Stimulated activated naive CD8-positive, alpha-beta T cell treated with anti-CD3 and anti-CD28 coated beads, Interleukin-15, Interleukin-2, amounts not matched to agents 100 ng/mL and 50 ng/mL, for 24 hours (primary cell): ENCODE data around the gene NBPF1.
"Not testable (repeated sequence)": the region's sequence is repeated elsewhere in the genome, so short reads cannot be mapped to it uniquely, and the experiment has no call there.

ENCODE experiments used
- H3K27ac Mint-ChIP-seq: one replicate; pipeline ENCODE4 v1.8.0; 2021; ENCODE audit warnings: mild to moderate bottlenecking, mixed read lengths
- H3K27me3 Mint-ChIP-seq: one replicate; pipeline ENCODE4 v1.8.0; 2021; ENCODE audit warnings: mixed read lengths
- H3K36me3 Mint-ChIP-seq: one replicate; pipeline ENCODE4 v1.8.0; 2021; ENCODE audit warnings: low read depth, mixed read lengths
- H3K4me1 Mint-ChIP-seq: one replicate; pipeline ENCODE4 v1.8.0; 2021; ENCODE audit warnings: low read depth, mixed read lengths
- H3K4me3 Mint-ChIP-seq: one replicate; pipeline ENCODE4 v1.8.0; 2021; ENCODE audit warnings: mild to moderate bottlenecking, mixed read lengths
- H3K9me3 Mint-ChIP-seq: one replicate; pipeline ENCODE4 v1.8.0; 2021; ENCODE audit warnings: mixed read lengths

Gene NBPF1

GRCh38 chr1:16617778-16618580, 4.6 kb upstream of the NBPF1 start:
- Mint-ChIP-seq H3K36me3 (no peaks in the 10 kb centered on the region), H3K27ac (no peak overlapping the region), H3K27me3 (no peaks in the 10 kb centered on the region), H3K9me3 (no peaks in the 10 kb centered on the region), H3K4me3 (no peak overlapping the region), H3K4me1 (no peaks in the 10 kb centered on the region)

GRCh38 chr1:16617114-16617631, 3.8 kb upstream of the NBPF1 start:
- Mint-ChIP-seq H3K36me3 (no peaks in the 10 kb centered on the region), H3K4me3 (no peak overlapping the region), H3K9me3 (no peaks in the 10 kb centered on the region), H3K27ac (no peak overlapping the region), H3K27me3 (no peaks in the 10 kb centered on the region), H3K4me1 (no peaks in the 10 kb centered on the region)

GRCh38 chr1:16615253-16616252, 2.2 kb upstream of the NBPF1 start:
- no peaks in the 10 kb centered on the region for H3K9me3 Mint-ChIP-seq
- no peak overlapping the region for H3K4me3 Mint-ChIP-seq
- H3K36me3 Mint-ChIP-seq, result no peaks in the 10 kb centered on the region

GRCh38 chr1:16614361-16615252, 1.2 kb upstream of the NBPF1 start:
- no peaks in the 10 kb centered on the region for H3K27me3 Mint-ChIP-seq
- no peaks in the 10 kb centered on the region for H3K36me3 Mint-ChIP-seq
- no peaks in the 10 kb centered on the region for H3K9me3 Mint-ChIP-seq
- no peak overlapping the region for H3K4me3 Mint-ChIP-seq
- no peak overlapping the region for H3K27ac Mint-ChIP-seq
- H3K4me1 Mint-ChIP-seq, result no peaks in the 10 kb centered on the region

More at GRCh38 chr1:16615253-16616252, 2.2 kb upstream of the NBPF1 start:
- Mint-ChIP-seq H3K27me3 (no peaks in the 10 kb centered on the region), H3K4me1 (no peaks in the 10 kb centered on the region), H3K27ac (no peak overlapping the region)

GRCh38 chr1:16612332-16613172, 812 bp downstream of the NBPF1 start:
- no peaks in the 10 kb centered on the region for H3K27me3 Mint-ChIP-seq
- no peaks in the 10 kb centered on the region for H3K4me1 Mint-ChIP-seq
- no peaks in the 10 kb centered on the region for H3K9me3 Mint-ChIP-seq
- no peaks in the 10 kb centered on the region for H3K36me3 Mint-ChIP-seq
- H3K4me3 Mint-ChIP-seq, result no peak overlapping the region
- H3K27ac Mint-ChIP-seq, result no peak overlapping the region

- not testable (repeated sequence) for H3K4me3 Mint-ChIP-seq, H3K36me3 Mint-ChIP-seq, H3K27me3 Mint-ChIP-seq, H3K4me1 Mint-ChIP-seq, H3K27ac Mint-ChIP-seq, H3K9me3 Mint-ChIP-seq
Observed at GRCh38 chr1:16611981-16612331, 1.4 kb downstream of the NBPF1 start.

- H3K4me1 Mint-ChIP-seq, H3K9me3 Mint-ChIP-seq, H3K27ac Mint-ChIP-seq, H3K27me3 Mint-ChIP-seq, H3K4me3 Mint-ChIP-seq, H3K36me3 Mint-ChIP-seq: not testable (repeated sequence)
Observed at GRCh38 chr1:16611164-16611563, 2.2 kb downstream of the NBPF1 start.

GRCh38 chr1:16610553-16610952, 2.8 kb downstream of the NBPF1 start:
- not testable (repeated sequence) for H3K27ac Mint-ChIP-seq, H3K9me3 Mint-ChIP-seq, H3K4me1 Mint-ChIP-seq, H3K4me3 Mint-ChIP-seq, H3K27me3 Mint-ChIP-seq, H3K36me3 Mint-ChIP-seq

- H3K9me3 Mint-ChIP-seq, H3K27ac Mint-ChIP-seq, H3K36me3 Mint-ChIP-seq, H3K4me3 Mint-ChIP-seq, H3K4me1 Mint-ChIP-seq, H3K27me3 Mint-ChIP-seq: not testable (repeated sequence)
Observed at GRCh38 chr1:16609761-16610160, 3.6 kb downstream of the NBPF1 start.

- H3K4me3 Mint-ChIP-seq, result no peak overlapping the region
- no peaks in the 10 kb centered on the region for H3K9me3 Mint-ChIP-seq
- H3K27me3 Mint-ChIP-seq, result no peaks in the 10 kb centered on the region
- no peaks in the 10 kb centered on the region for H3K4me1 Mint-ChIP-seq
- H3K36me3 Mint-ChIP-seq, result no peaks in the 10 kb centered on the region
- H3K27ac Mint-ChIP-seq, result no peak overlapping the region
Observed at GRCh38 chr1:16608838-16609560, 4.4 kb downstream of the NBPF1 start.

- not testable (repeated sequence) for H3K27ac Mint-ChIP-seq, H3K36me3 Mint-ChIP-seq, H3K4me1 Mint-ChIP-seq, H3K4me3 Mint-ChIP-seq, H3K27me3 Mint-ChIP-seq, H3K9me3 Mint-ChIP-seq
Observed at GRCh38 chr1:16607853-16608815, 5.2 kb downstream of the NBPF1 start.

- no peak overlapping the region for H3K27ac Mint-ChIP-seq
- H3K4me1 Mint-ChIP-seq, result peaks cover 3% of the 10 kb centered on the region
- no peaks in the 10 kb centered on the region for H3K27me3 Mint-ChIP-seq
- H3K36me3 Mint-ChIP-seq, result no peaks in the 10 kb centered on the region
- no peaks in the 10 kb centered on the region for H3K9me3 Mint-ChIP-seq
- no peak overlapping the region for H3K4me3 Mint-ChIP-seq
Observed at GRCh38 chr1:16607433-16607851, 5.9 kb downstream of the NBPF1 start.
